ENCODE results near the gene COX8C. TPM values are rescaled to one million over a fixed set of nuclear protein-coding genes. Genes with fewer than 3 reads are reported as not detected.

COX8C gene
- total and polyA plus RNA-seq, 10 of the 15 experiments (the other 5 are each of a cell fraction or from before 2014, with no cell fraction given) = 0.15 to 0.20 TPM; not detected in 8

DNA sequence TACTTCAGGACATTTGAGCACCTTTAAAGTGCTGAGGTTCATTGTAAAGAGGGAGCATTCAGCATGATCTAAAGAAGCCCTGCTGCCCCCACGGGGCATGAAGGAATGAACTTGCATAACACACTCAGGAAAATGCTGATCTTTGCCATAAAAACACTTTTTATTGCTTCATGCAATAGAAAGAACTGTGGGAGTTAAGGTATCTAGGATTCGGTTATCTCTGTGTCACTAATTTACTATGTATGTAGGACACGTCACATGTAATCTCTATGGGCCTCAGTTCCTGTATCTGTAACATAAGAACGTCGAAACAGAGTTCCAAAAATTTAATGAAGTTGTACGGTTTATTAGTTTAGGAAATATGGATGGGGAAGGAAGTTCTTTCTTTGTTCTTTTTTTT lies 47.1 kb upstream of the COX8C start:
- H3K27ac ChIP-seq (ENCODE audit: control insufficient read depth, insufficient read depth) = no peak overlapping the region
- WGBS (ENCODE audit: insufficient coverage, insufficient replicate concordance, low lambda C conversion rate, missing lambda C conversion rate) = 95% methylated on average over 6 of the region's 6 CpGs
- intact Hi-C loops (cut with micrococcal nuclease; ENCODE audit: unreplicated experiment) = no loop called here
- peaks cover 5% of the 10 kb centered on the region; the same call in 1 of the 2 replicates for H4K20me1 ChIP-seq (ENCODE audit: control insufficient read depth, insufficient read depth)
- H3K36me3 ChIP-seq (ENCODE audit: control insufficient read depth in 2 of 2, insufficient read depth in 2 of 2, low read length in 1 of 2) = peaks cover 0 to 2% of the 10 kb centered on the region in 2 experiments; a peak in 2 of 4 replicates
- no peak overlapping the region for H3K4me3 ChIP-seq
- ChIA-PET RAD21 (ENCODE audit: unreplicated experiment) (no interaction called here), SMC1A (ENCODE audit: uncharacterized antibody, unreplicated experiment) (interaction anchor here (1.1 to 1.9 kb wide), 2 partner anchors 12 to 14 kb away, joined by 3 to 7 read pairs; no protein-coding TSS in a partner anchor), CTCF (no interaction called here), POLR2A (interaction anchor here (0.6 kb wide), 1 partner anchor 111 kb away, joined by 4 read pairs; no protein-coding TSS in a partner anchor)
- H3K4me2 ChIP-seq (ENCODE audit: control insufficient read depth, insufficient read depth) = no peak overlapping the region
- no TSS peak for BruUV-seq (replicated peaks)
- no peak overlapping the region for H2AFZ ChIP-seq (ENCODE audit: control insufficient read depth, low read depth, low read length)
- no peaks in the 10 kb centered on the region for H3K9me3 ChIP-seq (replicated peaks; ENCODE audit: control insufficient read depth, insufficient read depth, low read length)
- H3K27me3 ChIP-seq (replicated peaks in 1 of 2; ENCODE audit: control insufficient read depth in 2 of 2, insufficient read depth in 2 of 2, low read length in 1 of 2) = no peaks in the 10 kb centered on the region
- no peak for TF ChIP-seq ZNF24 (IDR thresholded peaks at IDR 0.05)
- TF ChIP-seq TAF1 (IDR thresholded peaks at IDR 0.05; ENCODE audit: borderline replicate concordance, low read depth, low read length) = no peak
- TF ChIP-seq, protein P1, sequence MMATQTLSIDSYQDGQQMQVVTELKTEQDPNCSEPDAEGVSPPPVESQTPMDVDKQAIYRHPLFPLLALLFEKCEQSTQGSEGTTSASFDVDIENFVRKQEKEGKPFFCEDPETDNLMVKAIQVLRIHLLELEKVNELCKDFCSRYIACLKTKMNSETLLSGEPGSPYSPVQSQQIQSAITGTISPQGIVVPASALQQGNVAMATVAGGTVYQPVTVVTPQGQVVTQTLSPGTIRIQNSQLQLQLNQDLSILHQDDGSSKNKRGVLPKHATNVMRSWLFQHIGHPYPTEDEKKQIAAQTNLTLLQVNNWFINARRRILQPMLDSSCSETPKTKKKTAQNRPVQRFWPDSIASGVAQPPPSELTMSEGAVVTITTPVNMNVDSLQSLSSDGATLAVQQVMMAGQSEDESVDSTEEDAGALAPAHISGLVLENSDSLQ (IDR thresholded peaks at IDR 0.05) = no peak
- DNase-seq (ENCODE audit: low read depth, low spot score) = no peak
- H3K4me1 ChIP-seq (ENCODE audit: control insufficient read depth, insufficient read depth, low read length) = no peaks in the 10 kb centered on the region
- ATAC-seq = no peak
- FAIRE-seq = no peak
- no peak overlapping the region for H3K9ac ChIP-seq (ENCODE audit: control insufficient read depth, insufficient read depth, low read length)
- in situ Hi-C loops (cut with MboI) = no loop called here
- peaks cover 28% of the 10 kb centered on the region for H3K79me2 ChIP-seq (ENCODE audit: control insufficient read depth, insufficient read depth, low read length)

DNA sequence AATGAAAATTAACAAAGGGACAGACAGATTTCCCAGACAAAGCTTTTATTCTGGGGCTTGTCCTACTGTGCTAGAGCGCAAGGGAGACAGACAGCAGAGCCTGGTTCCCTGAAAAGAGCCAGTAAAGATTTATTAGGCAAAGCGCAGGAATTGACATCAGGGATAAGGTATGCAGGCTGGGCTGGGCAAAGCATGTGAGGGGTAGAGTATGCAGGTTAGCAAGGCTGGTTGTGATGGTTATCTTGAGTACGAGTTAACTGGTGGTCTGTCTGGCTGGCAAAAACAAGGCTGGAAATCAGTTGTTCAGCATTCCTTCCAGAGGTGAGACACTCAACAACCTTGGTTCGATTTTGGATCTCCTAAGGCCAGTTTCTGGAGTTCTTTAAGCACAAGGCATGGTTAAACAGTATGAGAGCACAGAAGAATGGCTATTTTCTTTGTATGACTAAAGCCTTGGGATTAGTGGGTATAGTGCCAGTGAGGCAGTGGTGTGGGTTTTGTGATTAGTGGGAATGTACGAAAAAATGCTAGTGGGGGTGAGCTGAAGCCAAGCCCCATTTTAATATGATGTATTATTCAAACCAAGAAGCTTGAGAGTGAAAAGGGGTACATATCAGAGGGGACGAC lies 45.0 kb upstream of the COX8C start:
- no TSS peak for BruUV-seq (replicated peaks)
- FAIRE-seq (no peak), DNase-seq (ENCODE audit: low read depth, low spot score) (no peak), ATAC-seq (no peak)
- Histone ChIP-seq H4K20me1 (ENCODE audit: control insufficient read depth, insufficient read depth) (peaks cover 5% of the 10 kb centered on the region; the same call in 1 of the 2 replicates), H3K36me3 (ENCODE audit: control insufficient read depth in 2 of 2, insufficient read depth in 2 of 2, low read length in 1 of 2) (peaks cover 0 to 2% of the 10 kb centered on the region in 2 experiments; a peak in 2 of 4 replicates), H3K4me3 (no peak overlapping the region), H3K9me3 (replicated peaks; ENCODE audit: control insufficient read depth, insufficient read depth, low read length) (no peaks in the 10 kb centered on the region), H3K79me2 (ENCODE audit: control insufficient read depth, insufficient read depth, low read length) (peaks cover 31% of the 10 kb centered on the region), H3K9ac (ENCODE audit: control insufficient read depth, insufficient read depth, low read length) (no peak overlapping the region), H3K4me1 (ENCODE audit: control insufficient read depth, insufficient read depth, low read length) (no peaks in the 10 kb centered on the region), H3K27ac (ENCODE audit: control insufficient read depth, insufficient read depth) (no peak overlapping the region), H2AFZ (ENCODE audit: control insufficient read depth, low read depth, low read length) (no peak overlapping the region), H3K4me2 (ENCODE audit: control insufficient read depth, insufficient read depth) (no peak overlapping the region), H3K27me3 (replicated peaks in 1 of 2; ENCODE audit: control insufficient read depth in 2 of 2, insufficient read depth in 2 of 2, low read length in 1 of 2) (no peaks in the 10 kb centered on the region)
- in situ Hi-C loops (cut with MboI) = no loop called here
- intact Hi-C loops (cut with micrococcal nuclease; ENCODE audit: unreplicated experiment) = no loop called here
- WGBS (ENCODE audit: insufficient coverage, insufficient replicate concordance, low lambda C conversion rate, missing lambda C conversion rate) = 88% methylated on average over 6 of the region's 6 CpGs
- ChIA-PET RAD21 (ENCODE audit: unreplicated experiment) (no interaction called here), CTCF (interaction anchor here (1.2 kb wide), 1 partner anchor 232 kb away, joined by 3 read pairs; no protein-coding TSS in a partner anchor), POLR2A (interaction anchor here (1.1 kb wide), 1 partner anchor 12 kb away, joined by 3 read pairs; no protein-coding TSS in a partner anchor), SMC1A (ENCODE audit: uncharacterized antibody, unreplicated experiment) (interaction anchor here (1.1 to 1.5 kb wide), 3 partner anchors 12 to 16 kb away, joined by 3 to 6 read pairs (median 4); no protein-coding TSS in a partner anchor)
- TF ChIP-seq SMAD5 (IDR thresholded peaks at IDR 0.05; ENCODE audit: low read depth) (no peak), POLR2AphosphoS5 (IDR thresholded peaks at IDR 0.05; ENCODE audit: low read length) (no peak), EGR1 (IDR thresholded peaks at IDR 0.05; ENCODE audit: borderline replicate concordance in 1 of 2, low read depth in 2 of 2, low read length in 2 of 2) (no peak), TCF12 (IDR thresholded peaks at IDR 0.05; ENCODE audit: low read depth, low read length) (no peak)
- TF ChIP-seq, protein P2, sequence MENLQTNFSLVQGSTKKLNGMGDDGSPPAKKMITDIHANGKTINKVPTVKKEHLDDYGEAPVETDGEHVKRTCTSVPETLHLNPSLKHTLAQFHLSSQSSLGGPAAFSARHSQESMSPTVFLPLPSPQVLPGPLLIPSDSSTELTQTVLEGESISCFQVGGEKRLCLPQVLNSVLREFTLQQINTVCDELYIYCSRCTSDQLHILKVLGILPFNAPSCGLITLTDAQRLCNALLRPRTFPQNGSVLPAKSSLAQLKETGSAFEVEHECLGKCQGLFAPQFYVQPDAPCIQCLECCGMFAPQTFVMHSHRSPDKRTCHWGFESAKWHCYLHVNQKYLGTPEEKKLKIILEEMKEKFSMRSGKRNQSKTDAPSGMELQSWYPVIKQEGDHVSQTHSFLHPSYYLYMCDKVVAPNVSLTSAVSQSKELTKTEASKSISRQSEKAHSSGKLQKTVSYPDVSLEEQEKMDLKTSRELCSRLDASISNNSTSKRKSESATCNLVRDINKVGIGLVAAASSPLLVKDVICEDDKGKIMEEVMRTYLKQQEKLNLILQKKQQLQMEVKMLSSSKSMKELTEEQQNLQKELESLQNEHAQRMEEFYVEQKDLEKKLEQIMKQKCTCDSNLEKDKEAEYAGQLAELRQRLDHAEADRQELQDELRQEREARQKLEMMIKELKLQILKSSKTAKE (IDR thresholded peaks at IDR 0.05; ENCODE audit: low read depth, poor library complexity, severe bottlenecking) = no peak

Measured in GM12878 (cell line).